Gastrocnemius medialis (tissue), 4 donors: ENCODE results near the gene EPS8. TPM values are rescaled to one million over a fixed set of nuclear protein-coding genes. Genes with fewer than 3 reads are reported as not detected.

Experiments used
- ATAC-seq, 2 donors: fragments of 150-250 bp; one replicate each; pipeline ENCODE4 v1.9.1; 2016
- DNase-seq, 2 donors: peaks; one replicate each; pipeline ENCODE4 v3.0.0-alpha.2; 2019
- H3K27ac ChIP-seq, 4 donors: fragments of 200-600 bp; sonication (generic); 1 replicate in 1 of 4; 2 replicates in 3 of 4; pipeline ENCODE4 v1.5.1; 2016 to 2018; ENCODE audit warnings: mild to moderate bottlenecking in 2 of 4, moderate library complexity in 1 of 4
- H3K27me3 ChIP-seq, 3 donors: fragments of 200-600 bp; sonication (generic) in 2 of 3; 1 replicate in 1 of 3; 2 replicates in 2 of 3; pipeline versions ENCODE4 v1.5.1 to v1.6.0; 2016 to 2019; ENCODE audit warnings: mild to moderate bottlenecking in 1 of 3, moderate library complexity in 1 of 3
- H3K36me3 ChIP-seq, 2 donors: fragments of 200-600 bp; sonication (generic) in 1 of 2; one replicate each; pipeline ENCODE4 v1.5.1; 2017 to 2018
- H3K4me1 ChIP-seq, 2 donors: fragments of 200-600 bp; sonication (generic) in 1 of 2; one replicate each; pipeline ENCODE4 v1.5.1; 2016 to 2017; ENCODE audit warnings: mild to moderate bottlenecking in 2 of 2
- H3K4me3 ChIP-seq, 4 donors: fragments of 200-600 bp; sonication (generic) in 3 of 4; 1 replicate in 1 of 4; 2 replicates in 3 of 4; pipeline ENCODE4 v1.5.1; 2016 to 2019; ENCODE audit warnings: mild to moderate bottlenecking in 2 of 4
- H3K9me3 ChIP-seq, 3 donors: fragments of 200-600 bp; sonication (generic) in 2 of 3; 1 replicate in 1 of 3; 2 replicates in 2 of 3; pipeline ENCODE4 v1.5.1; 2016 to 2019
- CTCF ChIP-seq, 5 experiments: fragments of 450-650 bp in 3 of 5; fragments of 200-600 bp in 2 of 5; sonication (generic) in 2 of 5; IDR thresholded peaks in 4 of 5; conservative IDR thresholded peaks in 1 of 5; 1 replicate in 4 of 5; 2 replicates in 1 of 5; pipeline ENCODE4 v1.5.1; 2016 to 2019; ENCODE audit warnings: antibody characterized with exemption in 5 of 5, mild to moderate bottlenecking in 3 of 5, moderate library complexity in 3 of 5
- POLR2A ChIP-seq, 2 donors: fragments of 450-650 bp; IDR thresholded peaks; one replicate each; pipeline ENCODE4 v1.6.1; 2017; ENCODE audit warnings: antibody characterized with exemption in 2 of 2, mild to moderate bottlenecking in 2 of 2, moderate library complexity in 2 of 2
- in situ Hi-C, 4 donors: fragments of 200-750 bp; cut with MboI; loops; one replicate each; pipeline versions ENCODE4 v1.15.0 to v1.8.0; 2017; ENCODE audit warnings: low sequenced_read_pairs in 4 of 4
- intact Hi-C: fragments of 100-400 bp; cut with DNase I; formaldehyde crosslinking; loops from one replicate; pipeline ENCODE4 v1.15.1; 2023; ENCODE audit warnings: low total_unique reads
- total RNA-seq, 4 donors: library from RNA; depleted of rRNA; stranded (reverse); fragments of >200 nt; gene quantifications; one replicate each; pipeline versions ENCODE4 v1.1.0 to v1.2.3, GENCODE V29; 2016

The EPS8 gene
- total RNA-seq, 4 donors from 2014 or later, result 26.8 to 48.4 (median 32.0) TPM

GRCh38 chr12:15757553-15758255 is 31.5 kb downstream of the EPS8 start:
- peak in 1 of 2 donors; percentile 20 for DNase-seq
- Histone ChIP-seq H3K36me3 (no peaks in the 10 kb centered on the region), H3K27ac (no peak overlapping the region), H3K4me3 (no peak overlapping the region), H3K9me3 (no peaks in the 10 kb centered on the region), H3K27me3 (no peaks in the 10 kb centered on the region), H3K4me1 (no peaks in the 10 kb centered on the region)
- in situ Hi-C loops (no loop called here), intact Hi-C loops (no loop called here)
- ATAC-seq, result no peak
- TF ChIP-seq CTCF (IDR thresholded peaks at IDR 0.05 in 4 of 5, conservative IDR thresholded peaks at IDR 0.05 in 1 of 5), result no peak
- no peak for TF ChIP-seq POLR2A (IDR thresholded peaks at IDR 0.05)

GRCh38 chr12:15756822-15757221 is 32.4 kb downstream of the EPS8 start:
- in situ Hi-C loops, result no loop called here
- Histone ChIP-seq H3K4me3 (no peak overlapping the region), H3K4me1 (no peaks in the 10 kb centered on the region), H3K36me3 (no peaks in the 10 kb centered on the region), H3K9me3 (no peaks in the 10 kb centered on the region), H3K27ac (no peak overlapping the region), H3K27me3 (no peaks in the 10 kb centered on the region)
- intact Hi-C loops, result no loop called here
- TF ChIP-seq CTCF (IDR thresholded peaks at IDR 0.05 in 4 of 5, conservative IDR thresholded peaks at IDR 0.05 in 1 of 5), result no peak
- TF ChIP-seq POLR2A (IDR thresholded peaks at IDR 0.05), result no peak
- no peak for DNase-seq
- ATAC-seq, result no peak

GRCh38 chr12:15754233-15754632 is 35.0 kb downstream of the EPS8 start:
- in situ Hi-C loops, result no loop called here
- Histone ChIP-seq H3K27ac (no peak overlapping the region), H3K4me1 (no peaks in the 10 kb centered on the region), H3K4me3 (no peak overlapping the region), H3K36me3 (no peaks in the 10 kb centered on the region), H3K9me3 (no peaks in the 10 kb centered on the region), H3K27me3 (no peaks in the 10 kb centered on the region)
- no peak for TF ChIP-seq CTCF (IDR thresholded peaks at IDR 0.05 in 4 of 5, conservative IDR thresholded peaks at IDR 0.05 in 1 of 5)
- ATAC-seq (no peak), DNase-seq (no peak)
- intact Hi-C loops, result no loop called here

- Histone ChIP-seq H3K27me3 (no peaks in the 10 kb centered on the region), H3K4me3 (no peak overlapping the region), H3K27ac (no peak overlapping the region), H3K9me3 (no peaks in the 10 kb centered on the region), H3K4me1 (no peaks in the 10 kb centered on the region), H3K36me3 (no peaks in the 10 kb centered on the region)
- TF ChIP-seq POLR2A (IDR thresholded peaks at IDR 0.05) (no peak), CTCF (IDR thresholded peaks at IDR 0.05 in 4 of 5, conservative IDR thresholded peaks at IDR 0.05 in 1 of 5) (no peak)
- no peak for DNase-seq
- intact Hi-C loops (no loop called here), in situ Hi-C loops (no loop called here)
- ATAC-seq, result no peak
These were observed 36.4 kb downstream of the EPS8 start for GRCh38 chr12:15752785-15753184.

- Histone ChIP-seq H3K27me3 (no peaks in the 10 kb centered on the region), H3K27ac (no peak overlapping the region), H3K9me3 (no peaks in the 10 kb centered on the region), H3K4me1 (no peaks in the 10 kb centered on the region), H3K4me3 (no peak overlapping the region), H3K36me3 (no peaks in the 10 kb centered on the region)
- ATAC-seq (no peak), DNase-seq (no peak)
- in situ Hi-C loops, result no loop called here
- no peak for TF ChIP-seq CTCF (IDR thresholded peaks at IDR 0.05 in 4 of 5, conservative IDR thresholded peaks at IDR 0.05 in 1 of 5)
- no peak for TF ChIP-seq POLR2A (IDR thresholded peaks at IDR 0.05)
- intact Hi-C loops, result no loop called here
These were observed 37.4 kb downstream of the EPS8 start for GRCh38 chr12:15751741-15752140.
